Measurements from ENCODE around the gene GLB1L. TPM values are rescaled to one million over a fixed set of nuclear protein-coding genes. Genes with fewer than 3 reads are reported as not detected.

Gene GLB1L
- total and polyA plus RNA-seq, 4 experiments from 2014 or later: 0.26 to 2.5 (median 1.1) TPM

GRCh38 chr2:219281588-219281987, 36.3 kb upstream of the GLB1L start:
- H3K4me1 Mint-ChIP-seq: peaks cover 17 to 51% (median 42%) of the 10 kb centered on the region in 4 donors
- Histone ChIP-seq H3K27me3 (ENCODE audit: insufficient read depth, low read length) (no peaks in the 10 kb centered on the region), H3K9me3 (ENCODE audit: control insufficient read depth in 1 of 2, low read length in 2 of 2) (no peaks in the 10 kb centered on the region), H3K36me3 (ENCODE audit: insufficient read depth, low read length) (peaks cover 53% of the 10 kb centered on the region), H3K4me1 (ENCODE audit: insufficient read depth, low read length) (peaks cover 40% of the 10 kb centered on the region), H3K4me3 (ENCODE audit: low read length in 2 of 2) (no peak overlapping the region), H3K27ac (ENCODE audit: low read depth, low read length) (peak overlapping the region; percentile 98)
- CTCF ChIA-PET (ENCODE audit: partially characterized antibody): interaction anchor here (1.3 to 14.0 kb wide), 5 partner anchors 12 to 122 kb away, joined by 3 to 208 read pairs (median 9); partner anchors contain the start of genes GLB1L and STK16
- POLR2A ChIA-PET (ENCODE audit: partially characterized antibody): interaction anchor here (1.2 to 10.9 kb wide), 6 partner anchors 11 to 105 kb away, joined by 4 to 338 read pairs (median 64); partner anchors contain the start of genes ABCB6, ANKZF1, ATG9A and CNPPD1
- H3K36me3 Mint-ChIP-seq: peaks cover 34 to 60% of the 10 kb centered on the region in 2 donors
- H3K27ac Mint-ChIP-seq: peak overlapping the region; percentile 47 to 100 (median 99)
- no peaks in the 10 kb centered on the region for H3K9me3 Mint-ChIP-seq
- DNase-seq: peak in 1 of 5 donors; percentile 26
- intact Hi-C loops (cut with micrococcal nuclease): no loop called here
- H3K27me3 Mint-ChIP-seq: no peaks in the 10 kb centered on the region
- peak overlapping the region in 1 of 8 donors; percentile 34 for H3K4me3 Mint-ChIP-seq

- peaks cover 40% of the 10 kb centered on the region for H3K4me1 ChIP-seq (ENCODE audit: insufficient read depth, low read length)
- peaks cover 34 to 54% of the 10 kb centered on the region in 2 donors for H3K36me3 Mint-ChIP-seq
- H3K9me3 ChIP-seq (ENCODE audit: control insufficient read depth in 1 of 2, low read length in 2 of 2): no peaks in the 10 kb centered on the region
- H3K9me3 Mint-ChIP-seq: no peaks in the 10 kb centered on the region
- H3K36me3 ChIP-seq (ENCODE audit: insufficient read depth, low read length): peaks cover 50% of the 10 kb centered on the region
- intact Hi-C loops (cut with micrococcal nuclease): no loop called here
- peak overlapping the region; percentile 98 for H3K27ac ChIP-seq (ENCODE audit: low read depth, low read length)
- peak overlapping the region; percentile 96 to 100 (median 99) for H3K27ac Mint-ChIP-seq
- H3K27me3 ChIP-seq (ENCODE audit: insufficient read depth, low read length): no peaks in the 10 kb centered on the region
- ChIA-PET CTCF (ENCODE audit: partially characterized antibody) (interaction anchor here (1.3 to 14.0 kb wide), 8 partner anchors 13 to 121 kb away, joined by 3 to 208 read pairs (median 11); partner anchors contain the start of genes GLB1L, STK16, TUBA4A and TUBA4B), POLR2A (ENCODE audit: partially characterized antibody) (interaction anchor here (0.9 to 10.9 kb wide), 9 partner anchors 12 to 612 kb away, joined by 3 to 338 read pairs (median 35); partner anchors contain the start of genes ABCB6, ANKZF1, ATG9A and CNPPD1)
- H3K27me3 Mint-ChIP-seq: no peaks in the 10 kb centered on the region
- H3K4me1 Mint-ChIP-seq: peaks cover 17 to 51% (median 42%) of the 10 kb centered on the region in 4 donors
- H3K4me3 ChIP-seq (ENCODE audit: low read length in 2 of 2): no peak overlapping the region
- H3K4me3 Mint-ChIP-seq: peak overlapping the region; percentile 13 to 98 (median 96)
- DNase-seq: peak in 1 of 5 donors; percentile 23
Measured at GRCh38 chr2:219280651-219281050, 35.4 kb upstream of the GLB1L start.

- no peaks in the 10 kb centered on the region for H3K9me3 Mint-ChIP-seq
- peak overlapping the region; percentile 98 for H3K27ac ChIP-seq (ENCODE audit: low read depth, low read length)
Measured at GRCh38 chr2:219279916-219280516, 34.8 kb upstream of the GLB1L start.

GRCh38 chr2:219279151-219279915, 34.1 kb upstream of the GLB1L start, which contains the start of gene DNAJB2:
Gene DNAJB2 (plus strand): TSS chr2:219279366. CDS start chr2:219279834, 468 bp downstream.
- Mint-ChIP-seq H3K4me1 (peaks cover 17 to 51% (median 40%) of the 10 kb centered on the region in 4 donors), H3K27ac (peak within 1 kb of the TSS; percentile 96 to 100 (median 100)), H3K27me3 (no peaks in the 10 kb centered on the region), H3K9me3 (no peaks in the 10 kb centered on the region), H3K4me3 (peak within 1 kb of the TSS; percentile 88 to 98 (median 96)), H3K36me3 (peaks cover 30 to 47% of the 10 kb centered on the region in 2 donors)
- peaks cover 40% of the 10 kb centered on the region for H3K4me1 ChIP-seq (ENCODE audit: insufficient read depth, low read length)
- ChIA-PET POLR2A (ENCODE audit: partially characterized antibody) (interaction anchor here (0.5 to 10.9 kb wide), 25 partner anchors 12 to 318 kb away, joined by 3 to 338 read pairs (median 7); partner anchors contain the start of genes ABCB6, ANKZF1, ATG9A and CNPPD1), CTCF (ENCODE audit: partially characterized antibody) (interaction anchor here (0.7 to 14.0 kb wide), 15 partner anchors 10 to 120 kb away, joined by 3 to 208 read pairs (median 15); partner anchors contain the start of genes ANKZF1, ATG9A, CNPPD1 and GLB1L)
- H3K36me3 ChIP-seq (ENCODE audit: insufficient read depth, low read length): peaks cover 37% of the 10 kb centered on the region
- peak within 1 kb of the TSS; percentile 48 to 71 for H3K4me3 ChIP-seq (ENCODE audit: low read length in 2 of 2)
- intact Hi-C loops (cut with micrococcal nuclease): loop anchor here (1.0 to 10.0 kb wide), 10 partner anchors 16 to 385 kb away; partner anchors contain the start of genes ANKZF1, ATG9A, CHPF and NHEJ1
- peak within 1 kb of the TSS; percentile 98 for H3K27ac ChIP-seq (ENCODE audit: low read depth, low read length)
- DNase-seq: peak; percentile 98 to 100 (median 99)
- H3K9me3 ChIP-seq (ENCODE audit: control insufficient read depth in 1 of 2, low read length in 2 of 2): no peaks in the 10 kb centered on the region
- H3K27me3 ChIP-seq (ENCODE audit: insufficient read depth, low read length): no peaks in the 10 kb centered on the region

More at GRCh38 chr2:219279916-219280516, 34.8 kb upstream of the GLB1L start:
- Histone ChIP-seq H3K27me3 (ENCODE audit: insufficient read depth, low read length) (no peaks in the 10 kb centered on the region), H3K9me3 (ENCODE audit: control insufficient read depth in 1 of 2, low read length in 2 of 2) (no peaks in the 10 kb centered on the region), H3K4me3 (ENCODE audit: low read length in 2 of 2) (peak overlapping the region; percentile 48 to 71), H3K36me3 (ENCODE audit: insufficient read depth, low read length) (peaks cover 44% of the 10 kb centered on the region), H3K4me1 (ENCODE audit: insufficient read depth, low read length) (peaks cover 40% of the 10 kb centered on the region)
- H3K27me3 Mint-ChIP-seq: no peaks in the 10 kb centered on the region
- CTCF ChIA-PET (ENCODE audit: partially characterized antibody): interaction anchor here (1.1 to 14.0 kb wide), 7 partner anchors 13 to 69 kb away, joined by 3 to 208 read pairs (median 13); partner anchors contain the start of genes ANKZF1, ATG9A, GLB1L and STK16
- intact Hi-C loops (cut with micrococcal nuclease): loop anchor here (1.0 to 10.0 kb wide), 10 partner anchors 15 to 385 kb away; partner anchors contain the start of genes ANKZF1, ATG9A, CHPF and NHEJ1
- peaks cover 30 to 47% of the 10 kb centered on the region in 2 donors for H3K36me3 Mint-ChIP-seq
- peak overlapping the region; percentile 88 to 98 (median 96) for H3K4me3 Mint-ChIP-seq
- H3K27ac Mint-ChIP-seq: peak overlapping the region; percentile 96 to 100 (median 99)
- H3K4me1 Mint-ChIP-seq: peaks cover 17 to 51% (median 40%) of the 10 kb centered on the region in 4 donors
- DNase-seq: peak in 1 of 5 donors; percentile 59
- POLR2A ChIA-PET (ENCODE audit: partially characterized antibody): interaction anchor here (0.5 to 10.9 kb wide), 18 partner anchors 12 to 612 kb away, joined by 3 to 338 read pairs (median 10); partner anchors contain the start of genes ABCB6, ANKZF1, ATG9A and CNPPD1

- peak overlapping the region; percentile 96 to 100 (median 100) for H3K27ac Mint-ChIP-seq
- H3K27me3 Mint-ChIP-seq: no peaks in the 10 kb centered on the region
- DNase-seq: no peak
- no peaks in the 10 kb centered on the region for H3K9me3 Mint-ChIP-seq
- peaks cover 17 to 51% (median 40%) of the 10 kb centered on the region in 4 donors for H3K4me1 Mint-ChIP-seq
- H3K27ac ChIP-seq (ENCODE audit: low read depth, low read length): peak overlapping the region; percentile 98
- H3K9me3 ChIP-seq (ENCODE audit: control insufficient read depth in 1 of 2, low read length in 2 of 2): no peaks in the 10 kb centered on the region
- peaks cover 31% of the 10 kb centered on the region for H3K36me3 ChIP-seq (ENCODE audit: insufficient read depth, low read length)
- peaks cover 27 to 40% of the 10 kb centered on the region in 2 donors for H3K36me3 Mint-ChIP-seq
- H3K27me3 ChIP-seq (ENCODE audit: insufficient read depth, low read length): no peaks in the 10 kb centered on the region
- H3K4me3 ChIP-seq (ENCODE audit: low read length in 2 of 2): peak overlapping the region in 1 of 2 donors; percentile 63
- intact Hi-C loops (cut with micrococcal nuclease): loop anchor here (1.0 to 10.0 kb wide), 10 partner anchors 17 to 384 kb away; partner anchors contain the start of genes ANKZF1, ATG9A, CHPF and NHEJ1
- POLR2A ChIA-PET (ENCODE audit: partially characterized antibody): interaction anchor here (0.8 to 10.9 kb wide), 23 partner anchors 11 to 319 kb away, joined by 3 to 338 read pairs (median 7); partner anchors contain the start of genes ABCB6, ANKZF1, ATG9A and CNPPD1
- CTCF ChIA-PET (ENCODE audit: partially characterized antibody): interaction anchor here (0.8 to 14.0 kb wide), 15 partner anchors 9 to 105 kb away, joined by 3 to 208 read pairs (median 16); partner anchors contain the start of genes ANKZF1, ATG9A, CNPPD1 and GLB1L
- peak overlapping the region; percentile 82 to 98 (median 93) for H3K4me3 Mint-ChIP-seq
- peaks cover 40% of the 10 kb centered on the region for H3K4me1 ChIP-seq (ENCODE audit: insufficient read depth, low read length)
Measured at GRCh38 chr2:219278655-219279150, 33.5 kb upstream of the GLB1L start.

Measured in CD4-positive, alpha-beta memory T cell (primary cell).